Neuronal stem cell (in vitro differentiated cells): Measurements from ENCODE around the gene SULT1A1.
"Not testable (repeated sequence)": the region's sequence is repeated elsewhere in the genome, so short reads cannot be mapped to it uniquely, and the experiment has no call there.

Experiments
- DNase-seq: peaks from one replicate; pipeline ENCODE4 v3.0.0-alpha.2; 2013; ENCODE audit warnings: low spot score
- H2AFZ ChIP-seq: one replicate; pipeline ENCODE4 v1.6.1; 2013; ENCODE audit warnings: mild to moderate bottlenecking, low read length, inconsistent platforms
- H2AK5ac ChIP-seq: 2 replicates; pipeline ENCODE4 v1.6.1; 2013; ENCODE audit warnings: low read depth, mild to moderate bottlenecking, inconsistent platforms, low read length, moderate library complexity, mixed read lengths
- H2BK120ac ChIP-seq: 2 replicates; pipeline ENCODE4 v1.6.1; 2013; ENCODE audit warnings: low read depth, mild to moderate bottlenecking, inconsistent platforms, low read length, moderate library complexity, mixed read lengths
- H2BK12ac ChIP-seq: one replicate; pipeline ENCODE4 v1.6.1; 2013; ENCODE audit warnings: low read length, inconsistent platforms
- H2BK15ac ChIP-seq: 2 replicates; pipeline ENCODE4 v1.6.1; 2013; ENCODE audit warnings: mild to moderate bottlenecking, low read length, inconsistent platforms, mixed read lengths
- H2BK5ac ChIP-seq: one replicate; pipeline ENCODE4 v1.6.1; 2013; ENCODE audit warnings: inconsistent platforms, mild to moderate bottlenecking, low read length, moderate library complexity
- H3K14ac ChIP-seq: one replicate; pipeline ENCODE4 v1.6.1; 2013; ENCODE audit warnings: low read length, inconsistent platforms
- H3K18ac ChIP-seq: 2 replicates; pipeline ENCODE4 v1.6.1; 2013; ENCODE audit warnings: low read length, inconsistent platforms
- H3K23ac ChIP-seq: 2 replicates; pipeline ENCODE4 v1.6.1; 2013; ENCODE audit warnings: low read depth, mild to moderate bottlenecking, mixed read lengths, low read length, inconsistent platforms; ENCODE audit not compliant: poor library complexity
- H3K27ac ChIP-seq: replicated peaks from 3 replicates; pipeline ENCODE4 v1.5.1; 2013; ENCODE audit warnings: low read length, inconsistent platforms
- H3K27me3 ChIP-seq, 3 experiments: 2 replicates each; pipeline ENCODE4 v1.6.1; 2013; ENCODE audit warnings: low read length in 3 of 3, mild to moderate bottlenecking in 2 of 3, inconsistent platforms in 1 of 3, low read depth in 1 of 3, mixed read lengths in 1 of 3, moderate library complexity in 1 of 3; ENCODE audit not compliant: control insufficient read depth in 3 of 3, insufficient read depth in 3 of 3
- H3K36me3 ChIP-seq, 2 donors: replicated peaks in 1 of 2; 2 replicates each; pipeline ENCODE4 v1.6.1; 2013; ENCODE audit warnings: low read length in 2 of 2; ENCODE audit not compliant: control insufficient read depth in 2 of 2, insufficient read depth in 2 of 2
- H3K4ac ChIP-seq: 2 replicates; pipeline ENCODE4 v1.6.1; 2013; ENCODE audit warnings: inconsistent platforms, mild to moderate bottlenecking, low read length, moderate library complexity
- H3K4me1 ChIP-seq, 2 donors: 1 replicate in 1 of 2; 2 replicates in 1 of 2; pipeline ENCODE4 v1.6.1; 2013; ENCODE audit warnings: low read length in 2 of 2, low read depth in 1 of 2; ENCODE audit not compliant: control insufficient read depth in 2 of 2, insufficient read depth in 1 of 2
- H3K4me2 ChIP-seq: one replicate; pipeline ENCODE4 v1.6.1; 2013; ENCODE audit warnings: mild to moderate bottlenecking, low read length, inconsistent platforms; ENCODE audit not compliant: insufficient read depth, poor library complexity, severe bottlenecking
- H3K4me3 ChIP-seq, 2 donors: 2 replicates each; pipeline ENCODE4 v1.5.1; 2013; ENCODE audit warnings: low read length in 2 of 2, mild to moderate bottlenecking in 2 of 2, inconsistent platforms in 1 of 2, moderate library complexity in 1 of 2
- H3K79me1 ChIP-seq: one replicate; pipeline ENCODE4 v1.6.1; 2013; ENCODE audit warnings: low read depth, mild to moderate bottlenecking, inconsistent platforms, low read length, moderate library complexity
- H3K9ac ChIP-seq: one replicate; pipeline ENCODE4 v1.6.1; 2013; ENCODE audit warnings: mild to moderate bottlenecking, low read depth, low read length, inconsistent platforms; ENCODE audit not compliant: poor library complexity
- H3K9me3 ChIP-seq, 2 donors: replicated peaks in 1 of 2; 2 replicates each; pipeline versions ENCODE3 to v1.6.1; 2013; ENCODE audit warnings: low read length in 2 of 2, mild to moderate bottlenecking in 2 of 2, inconsistent platforms in 1 of 2, low read depth in 1 of 2, mixed read lengths in 1 of 2, moderate library complexity in 1 of 2; ENCODE audit not compliant: control insufficient read depth in 2 of 2, insufficient read depth in 1 of 2
- H4K8ac ChIP-seq: one replicate; pipeline ENCODE4 v1.6.1; 2013; ENCODE audit warnings: low read depth, mild to moderate bottlenecking, inconsistent platforms, low read length, moderate library complexity
- H4K91ac ChIP-seq: one replicate; pipeline ENCODE4 v1.6.1; 2013; ENCODE audit warnings: low read length, low read depth, mild to moderate bottlenecking, inconsistent platforms; ENCODE audit not compliant: poor library complexity
- whole genome bisulfite sequencing, 2 donors: extraction: QIAGEN DNeasy Blood & Tissue Kit; methylation state at CpG; one replicate each; pipeline ENCODE4 v1.1.7; 2013; ENCODE audit warnings: missing lambda C conversion rate in 2 of 2, mixed read lengths in 1 of 2; ENCODE audit not compliant: insufficient read length in 2 of 2, insufficient replicate concordance in 1 of 2; ENCODE audit errors: extremely low coverage in 2 of 2; 5-methylcytosine and 5-hydroxymethylcytosine counted together

Gene SULT1A1

DNA sequence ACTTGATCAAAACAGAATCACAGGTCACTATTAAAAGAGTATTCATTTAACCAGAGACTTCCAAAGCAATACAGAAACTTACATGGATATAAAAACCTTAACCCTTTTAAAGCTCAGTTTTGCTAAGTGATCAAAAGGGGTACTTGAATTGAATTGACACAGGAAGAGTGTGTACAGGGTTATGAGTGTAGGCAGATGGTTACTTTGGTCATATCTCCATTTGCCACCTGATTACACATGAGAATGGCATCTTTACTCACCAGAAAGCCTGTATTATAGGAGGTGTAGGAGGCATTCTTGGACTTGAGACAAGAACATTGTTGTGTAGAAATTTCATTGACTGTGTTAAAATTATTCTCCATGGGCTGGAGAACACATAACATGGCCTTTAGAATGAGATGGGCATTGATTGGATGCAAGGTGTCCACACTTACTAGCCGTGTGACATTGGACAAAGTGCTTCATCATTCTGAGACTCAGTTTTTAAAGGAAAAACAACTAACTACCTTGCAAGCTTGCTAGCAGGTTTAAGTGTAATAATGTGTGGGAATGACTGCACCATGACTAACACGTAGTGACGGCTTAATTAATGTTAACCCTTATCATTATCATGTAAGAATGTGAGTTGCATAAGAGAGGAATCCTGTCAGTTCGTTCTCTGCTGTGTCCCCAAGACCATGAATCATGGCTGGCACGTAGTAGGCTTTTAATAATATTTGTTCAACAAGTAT, 26.4 kb upstream of the SULT1A1 start:
- not testable (repeated sequence) for H3K23ac ChIP-seq, H4K8ac ChIP-seq, H3K27ac ChIP-seq, H3K36me3 ChIP-seq, H3K9ac ChIP-seq, H3K79me1 ChIP-seq, H3K4me2 ChIP-seq, DNase-seq, H3K27me3 ChIP-seq, H3K9me3 ChIP-seq, H2BK12ac ChIP-seq, H3K4me1 ChIP-seq, H2AFZ ChIP-seq, H3K4me3 ChIP-seq, H2BK120ac ChIP-seq, H3K4ac ChIP-seq, H3K14ac ChIP-seq, H2BK5ac ChIP-seq, H2BK15ac ChIP-seq, H4K91ac ChIP-seq, H2AK5ac ChIP-seq, H3K18ac ChIP-seq
- no CpG with 5 or more reads among the region's 5 CpGs for WGBS, 2 donors

DNA sequence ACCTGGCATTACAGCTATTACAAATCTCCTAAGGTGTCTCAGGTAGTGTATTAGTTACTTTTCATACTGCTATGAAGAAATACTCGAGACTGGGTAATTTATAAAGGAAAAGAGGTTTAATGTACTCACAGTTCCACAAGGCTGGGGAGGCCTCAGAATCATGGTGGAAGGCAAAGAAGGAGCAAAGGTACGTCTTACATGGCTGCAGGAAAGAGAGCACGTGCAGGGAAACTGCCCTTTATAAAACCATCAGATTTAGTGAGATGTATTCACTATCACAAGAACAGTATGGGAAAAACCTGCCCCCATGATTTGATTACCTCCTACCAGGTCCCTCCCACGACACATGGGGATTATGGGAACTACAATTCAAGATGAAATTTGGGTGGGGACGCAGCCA, 21.1 kb upstream of the SULT1A1 start:
- H3K18ac ChIP-seq, H3K4me3 ChIP-seq, H3K23ac ChIP-seq, H3K36me3 ChIP-seq, H3K9me3 ChIP-seq, H2BK15ac ChIP-seq, H3K4me2 ChIP-seq, H3K9ac ChIP-seq, H2BK120ac ChIP-seq, DNase-seq, H2AFZ ChIP-seq, H2BK12ac ChIP-seq, H2AK5ac ChIP-seq, H3K27me3 ChIP-seq, H2BK5ac ChIP-seq, H3K4ac ChIP-seq, H4K8ac ChIP-seq, H3K27ac ChIP-seq, H4K91ac ChIP-seq, H3K4me1 ChIP-seq, H3K79me1 ChIP-seq, H3K14ac ChIP-seq: not testable (repeated sequence)
- no CpG with 5 or more reads among the region's 5 CpGs for WGBS, 2 donors

DNA sequence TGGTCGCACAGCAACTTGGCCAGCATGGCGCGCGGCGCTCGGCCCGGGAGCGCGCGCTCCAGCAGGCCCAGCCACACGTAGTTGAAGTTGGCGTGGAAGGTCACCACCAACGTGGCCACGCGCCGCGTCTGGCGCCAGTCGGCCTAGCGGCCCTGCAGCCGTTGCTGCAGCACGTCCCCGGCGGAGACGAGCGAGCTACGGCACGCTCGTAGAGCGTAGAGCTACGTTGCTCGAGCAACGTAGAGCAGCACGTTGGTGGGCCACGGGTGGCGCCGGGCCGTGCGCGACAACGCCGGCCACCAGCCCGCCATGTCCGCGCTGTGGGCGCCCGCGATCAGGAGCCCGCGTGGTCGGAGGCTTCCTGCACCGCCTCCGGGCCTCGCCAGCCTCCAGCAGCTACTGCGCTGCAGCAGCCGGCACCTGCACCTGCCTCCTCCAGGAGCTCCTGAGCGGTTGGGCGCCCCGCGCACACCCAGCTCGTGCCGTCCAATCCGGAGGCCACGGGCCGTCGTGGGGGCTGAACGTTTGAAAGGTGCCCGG, 13.4 kb upstream of the SULT1A1 start:
- no peak overlapping the region for H2BK5ac ChIP-seq
- H3K79me1 ChIP-seq = no peaks in the 10 kb centered on the region
- H3K23ac ChIP-seq = no peak overlapping the region
- no peak overlapping the region for H3K4me3 ChIP-seq
- H2BK15ac ChIP-seq = no peak overlapping the region
- H2BK120ac ChIP-seq = no peak overlapping the region
- no peaks in the 10 kb centered on the region for H3K36me3 ChIP-seq
- H3K14ac ChIP-seq = no peak overlapping the region
- no peaks in the 10 kb centered on the region for H3K9me3 ChIP-seq
- no peak overlapping the region for H2BK12ac ChIP-seq
- no peak overlapping the region for H3K27ac ChIP-seq
- no peak for DNase-seq
- H4K8ac ChIP-seq = no peak overlapping the region
- no peak overlapping the region for H2AFZ ChIP-seq
- H3K4ac ChIP-seq = no peak overlapping the region
- no peak overlapping the region for H2AK5ac ChIP-seq
- no peaks in the 10 kb centered on the region for H3K27me3 ChIP-seq
- no CpG with 5 or more reads among the region's 68 CpGs for WGBS, 2 donors
- no peak overlapping the region for H4K91ac ChIP-seq
- H3K4me2 ChIP-seq = no peak overlapping the region
- no peak overlapping the region for H3K18ac ChIP-seq
- no peak overlapping the region for H3K9ac ChIP-seq
- peaks cover 4 to 9% of the 10 kb centered on the region in 2 donors for H3K4me1 ChIP-seq

DNA sequence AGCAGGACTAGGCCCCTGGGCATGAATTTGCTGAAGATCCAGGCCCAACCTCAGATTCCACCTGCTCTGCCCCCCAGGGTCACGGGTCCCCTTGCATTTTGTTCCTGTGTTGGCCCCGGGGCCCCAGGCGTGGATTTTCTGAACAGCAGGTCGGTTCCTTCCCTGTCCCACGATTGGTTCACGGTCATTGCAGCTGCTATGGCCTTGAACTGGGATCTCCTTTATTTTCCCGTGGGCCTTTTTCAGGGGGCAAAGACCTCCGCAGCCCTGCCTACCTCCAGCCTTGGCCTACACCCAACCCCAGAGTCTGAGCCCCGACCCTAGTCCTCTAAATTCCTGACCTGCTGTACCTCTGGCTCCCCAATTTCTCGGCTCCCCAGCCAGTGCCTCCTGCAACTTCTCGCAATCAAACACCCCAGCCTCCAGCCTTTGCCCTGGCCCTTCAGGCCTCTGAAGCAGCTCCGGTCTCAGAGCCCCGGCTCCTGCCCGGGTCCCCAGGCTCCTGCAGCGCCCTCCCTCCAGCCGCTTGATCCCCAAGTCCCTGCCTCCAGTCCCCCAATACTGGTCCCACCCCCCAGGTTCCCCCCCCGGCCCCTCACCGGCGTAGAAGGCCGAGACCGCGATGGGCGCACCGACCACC, 12.8 kb upstream of the SULT1A1 start:
- H3K79me1 ChIP-seq, H2AK5ac ChIP-seq, H4K8ac ChIP-seq, H3K27me3 ChIP-seq, H3K14ac ChIP-seq, H3K23ac ChIP-seq, H2AFZ ChIP-seq, DNase-seq, H3K9ac ChIP-seq, H3K9me3 ChIP-seq, H3K4me2 ChIP-seq, H3K36me3 ChIP-seq, H3K4me3 ChIP-seq, H2BK15ac ChIP-seq, H3K27ac ChIP-seq, H2BK5ac ChIP-seq, H2BK120ac ChIP-seq, H2BK12ac ChIP-seq, H3K4ac ChIP-seq, H3K18ac ChIP-seq, H4K91ac ChIP-seq: not testable (repeated sequence)
- WGBS, 2 donors = no CpG with 5 or more reads among the region's 24 CpGs
- H3K4me1 ChIP-seq = peaks cover 4 to 11% of the 10 kb centered on the region in 2 donors
